GM19351 (cell line): ENCODE data around the gene STOM.

Source experiments
- ATAC-seq: cut with Tn5 transposase; IDR thresholded peaks from one replicate; pipeline ENCODE4 v1.9.1; 2021; ENCODE audit warnings: mild to moderate bottlenecking, moderate library complexity; ENCODE audit not compliant: unreplicated experiment

The STOM gene

DNA sequence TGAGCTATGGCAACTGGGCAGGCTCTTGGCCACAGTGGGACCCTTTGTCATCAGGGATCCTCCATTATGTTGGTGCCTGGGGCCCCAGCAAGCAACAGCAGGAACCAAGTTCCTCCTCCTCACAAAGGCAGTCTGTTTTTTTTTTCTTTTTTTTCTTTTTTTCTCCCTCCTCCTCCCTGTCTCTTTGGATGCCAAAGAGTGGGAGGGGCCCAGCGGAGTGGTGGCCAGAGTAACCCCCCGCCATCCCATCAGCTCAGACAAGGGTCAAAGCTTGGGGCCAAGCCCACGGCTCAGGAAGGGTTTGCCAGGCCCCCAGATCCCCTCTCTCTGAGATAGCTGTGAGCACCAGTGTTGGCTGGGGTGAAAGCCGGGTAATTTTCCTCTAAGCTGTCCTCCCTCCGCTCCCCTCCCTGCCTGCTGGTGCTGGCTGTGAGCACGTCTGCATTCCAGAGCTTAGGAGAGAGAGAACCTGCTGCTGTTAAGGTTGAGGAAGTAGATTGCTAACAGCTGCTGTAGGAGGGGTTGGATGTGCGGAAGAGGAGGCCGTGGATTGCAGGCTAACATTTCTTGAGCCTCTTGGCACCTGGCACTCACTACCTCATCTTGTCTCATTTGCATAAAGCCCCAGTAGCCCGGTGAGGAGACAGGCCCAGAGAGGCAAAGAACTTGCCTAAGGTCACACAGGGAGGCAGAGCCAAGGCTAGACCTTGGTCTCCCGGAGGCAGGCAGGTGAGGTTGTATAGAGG is 80.9 kb downstream of the STOM start:
- ATAC-seq = no peak
